Tibial nerve (tissue), 4 donors: ENCODE measurements around the gene UGT1A4. TPM values are rescaled to one million over a fixed set of nuclear protein-coding genes. Genes with fewer than 3 reads are reported as not detected.
A peak's percentile ranks its signal among the peaks of the same experiment; 100 is the strongest.

Experiments used
- DNase-seq, 2 donors: peaks; one replicate each; pipeline ENCODE4 v3.0.0-alpha.2; 2019; ENCODE audit warnings: low spot score in 2 of 2
- H3K27ac ChIP-seq, 4 donors: fragments of 200-600 bp; sonication (generic) in 3 of 4; one replicate each; pipeline ENCODE4 v1.5.1; 2017 to 2019; ENCODE audit warnings: mild to moderate bottlenecking in 1 of 4
- H3K27me3 ChIP-seq, 2 donors: fragments of 200-600 bp; sonication (generic) in 1 of 2; one replicate each; pipeline versions ENCODE4 v1.5.1 to v1.6.0; 2017 to 2019
- H3K36me3 ChIP-seq, 3 donors: fragments of 200-600 bp; sonication (generic); one replicate each; pipeline ENCODE4 v1.5.1; 2018 to 2019
- H3K4me1 ChIP-seq, 4 donors: fragments of 200-600 bp; sonication (generic) in 3 of 4; one replicate each; pipeline ENCODE4 v1.5.1; 2017 to 2019
- H3K4me3 ChIP-seq, 4 donors: fragments of 200-600 bp; sonication (generic) in 3 of 4; one replicate each; pipeline ENCODE4 v1.5.1; 2017 to 2019; ENCODE audit warnings: mild to moderate bottlenecking in 1 of 4, moderate library complexity in 1 of 4
- H3K9me3 ChIP-seq, 4 donors: fragments of 200-600 bp; sonication (generic) in 3 of 4; one replicate each; pipeline ENCODE4 v1.5.1; 2017 to 2019
- EP300 ChIP-seq, 2 donors: sonication (generic); formaldehyde crosslinking; IDR thresholded peaks; one replicate each; pipeline ENCODE4 v1.6.1; 2017; ENCODE audit warnings: antibody characterized with exemption in 2 of 2, mild to moderate bottlenecking in 1 of 2
- POLR2A ChIP-seq, 2 donors: fragments of 450-650 bp; IDR thresholded peaks; one replicate each; pipeline ENCODE4 v1.6.1; 2017; ENCODE audit warnings: antibody characterized with exemption in 2 of 2, mild to moderate bottlenecking in 2 of 2, moderate library complexity in 2 of 2
- whole genome bisulfite sequencing, 2 donors: methylation state at CpG; one replicate each; pipeline ENCODE4 v1.1.5; 2018; 5-methylcytosine and 5-hydroxymethylcytosine counted together
- total RNA-seq, 4 donors: library from RNA; depleted of rRNA; stranded (reverse); fragments of >200 nt; gene quantifications; one replicate each; pipeline ENCODE4 v1.1.0, GENCODE V29; 2016
- TF ChIP-seq, protein P1 (sequence below), 5 experiments: fragments of 200-600 bp in 3 of 5; fragments of 450-650 bp in 2 of 5; sonication (generic) in 3 of 5; IDR thresholded peaks; one replicate each; pipeline ENCODE4 v1.5.1; 2016 to 2019; ENCODE audit warnings: antibody characterized with exemption in 5 of 5, mild to moderate bottlenecking in 3 of 5, moderate library complexity in 2 of 5

Gene UGT1A4
- total RNA-seq, 4 donors from 2014 or later, result not detected

GRCh38 chr2:233690444-233690843, 28.1 kb upstream of the UGT1A4 start:
- no peaks in the 10 kb centered on the region for H3K9me3 ChIP-seq
- DNase-seq, result no peak
- TF ChIP-seq, protein P1, sequence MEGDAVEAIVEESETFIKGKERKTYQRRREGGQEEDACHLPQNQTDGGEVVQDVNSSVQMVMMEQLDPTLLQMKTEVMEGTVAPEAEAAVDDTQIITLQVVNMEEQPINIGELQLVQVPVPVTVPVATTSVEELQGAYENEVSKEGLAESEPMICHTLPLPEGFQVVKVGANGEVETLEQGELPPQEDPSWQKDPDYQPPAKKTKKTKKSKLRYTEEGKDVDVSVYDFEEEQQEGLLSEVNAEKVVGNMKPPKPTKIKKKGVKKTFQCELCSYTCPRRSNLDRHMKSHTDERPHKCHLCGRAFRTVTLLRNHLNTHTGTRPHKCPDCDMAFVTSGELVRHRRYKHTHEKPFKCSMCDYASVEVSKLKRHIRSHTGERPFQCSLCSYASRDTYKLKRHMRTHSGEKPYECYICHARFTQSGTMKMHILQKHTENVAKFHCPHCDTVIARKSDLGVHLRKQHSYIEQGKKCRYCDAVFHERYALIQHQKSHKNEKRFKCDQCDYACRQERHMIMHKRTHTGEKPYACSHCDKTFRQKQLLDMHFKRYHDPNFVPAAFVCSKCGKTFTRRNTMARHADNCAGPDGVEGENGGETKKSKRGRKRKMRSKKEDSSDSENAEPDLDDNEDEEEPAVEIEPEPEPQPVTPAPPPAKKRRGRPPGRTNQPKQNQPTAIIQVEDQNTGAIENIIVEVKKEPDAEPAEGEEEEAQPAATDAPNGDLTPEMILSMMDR (IDR thresholded peaks at IDR 0.05), result no peak
- no peak for TF ChIP-seq POLR2A (IDR thresholded peaks at IDR 0.05)
- TF ChIP-seq EP300 (IDR thresholded peaks at IDR 0.05), result no peak
- H3K27me3 ChIP-seq, result no peaks in the 10 kb centered on the region
- no peaks in the 10 kb centered on the region for H3K36me3 ChIP-seq
- 76 to 85% methylated on average over 4 of the region's 4 CpGs for WGBS, 2 donors
- no peak overlapping the region for H3K4me3 ChIP-seq
- no peak overlapping the region for H3K27ac ChIP-seq
- H3K4me1 ChIP-seq, result no peaks in the 10 kb centered on the region

GRCh38 chr2:233691443-233692433, 26.8 kb upstream of the UGT1A4 start:
- TF ChIP-seq EP300 (IDR thresholded peaks at IDR 0.05) (no peak), POLR2A (IDR thresholded peaks at IDR 0.05) (no peak)
- TF ChIP-seq, protein P1 (IDR thresholded peaks at IDR 0.05), result no peak
- H3K36me3 ChIP-seq, result no peaks in the 10 kb centered on the region
- no peaks in the 10 kb centered on the region for H3K27me3 ChIP-seq
- DNase-seq, result no peak
- H3K4me3 ChIP-seq, result no peak overlapping the region
- no peaks in the 10 kb centered on the region for H3K4me1 ChIP-seq
- no peaks in the 10 kb centered on the region for H3K9me3 ChIP-seq
- H3K27ac ChIP-seq, result peak overlapping the region in 1 of 4 donors; percentile 1
- 75 to 83% methylated on average over 9 to 11 of the region's 11 CpGs for WGBS, 2 donors

GRCh38 chr2:233692648-233693047, 25.9 kb upstream of the UGT1A4 start, which contains the start of gene UGT1A6:
UGT1A6 (plus strand) TSS chr2:233692890; CDS start chr2:233693005, 115 bp downstream.
- Histone ChIP-seq H3K9me3 (no peaks in the 10 kb centered on the region), H3K4me3 (no peak within 1 kb of the TSS), H3K27ac (no peak within 1 kb of the TSS), H3K36me3 (no peaks in the 10 kb centered on the region), H3K4me1 (no peaks in the 10 kb centered on the region), H3K27me3 (no peaks in the 10 kb centered on the region)
- DNase-seq, result no peak
- 85 to 86% methylated on average over 4 of the region's 4 CpGs for WGBS, 2 donors
- TF ChIP-seq, protein P1 (IDR thresholded peaks at IDR 0.05), result no peak

DNA sequence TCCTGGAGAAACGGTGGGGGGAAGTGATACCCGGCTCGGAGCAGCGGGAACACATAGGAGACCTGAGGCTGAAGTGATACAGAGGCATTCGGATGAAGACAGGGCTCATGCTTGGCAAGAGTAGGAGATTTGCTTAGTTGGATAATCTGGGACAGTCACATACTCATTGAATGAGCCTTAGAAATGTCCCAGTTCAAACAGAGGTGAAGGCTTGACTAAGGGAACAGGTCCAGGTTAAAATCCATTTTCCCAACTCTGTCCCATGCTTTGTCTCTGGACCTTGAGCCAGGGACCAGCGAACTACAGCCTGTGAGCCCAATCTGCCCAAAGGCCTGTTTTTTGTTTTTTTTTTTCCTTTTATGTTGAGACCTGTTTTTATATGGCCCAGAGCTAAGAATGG, 24.6 kb upstream of the UGT1A4 start:
- Histone ChIP-seq H3K27me3 (no peaks in the 10 kb centered on the region), H3K4me3 (no peak overlapping the region), H3K9me3 (no peaks in the 10 kb centered on the region), H3K36me3 (no peaks in the 10 kb centered on the region), H3K27ac (no peak overlapping the region), H3K4me1 (no peaks in the 10 kb centered on the region)
- WGBS, 2 donors, result 66 to 81% methylated on average over 6 of the region's 6 CpGs
- no peak for DNase-seq
- no peak for TF ChIP-seq EP300 (IDR thresholded peaks at IDR 0.05)
- TF ChIP-seq, protein P1 (IDR thresholded peaks at IDR 0.05), result no peak
- TF ChIP-seq POLR2A (IDR thresholded peaks at IDR 0.05), result no peak

GRCh38 chr2:233698740-233699139, 19.8 kb upstream of the UGT1A4 start:
- no peaks in the 10 kb centered on the region for H3K27me3 ChIP-seq
- 71 to 80% methylated on average over 4 of the region's 4 CpGs for WGBS, 2 donors
- no peaks in the 10 kb centered on the region for H3K36me3 ChIP-seq
- H3K9me3 ChIP-seq, result no peaks in the 10 kb centered on the region
- no peak for DNase-seq
- no peak overlapping the region for H3K4me3 ChIP-seq
- TF ChIP-seq POLR2A (IDR thresholded peaks at IDR 0.05) (no peak), EP300 (IDR thresholded peaks at IDR 0.05) (no peak)
- TF ChIP-seq, protein P1 (IDR thresholded peaks at IDR 0.05), result no peak
- H3K4me1 ChIP-seq, result no peaks in the 10 kb centered on the region
- H3K27ac ChIP-seq, result no peak overlapping the region
